Esophagus mucosa (tissue), 1 donor: ENCODE results near the gene USP40. TPM values are rescaled to one million over a fixed set of nuclear protein-coding genes. Genes with fewer than 3 reads are reported as not detected.

Source experiments
- ATAC-seq: fragments of 200-7000 bp; cut with Tn5 transposase; one replicate; pipeline ENCODE4 v1.9.1; 2020
- total RNA-seq: library from RNA; stranded (reverse); gene quantifications from one replicate; pipeline ENCODE4 v1.2.4, GENCODE V29; 2023
- donor health status: DM: yes; HTN: yes; CAD: no.

USP40 gene
- total RNA-seq, 1 donor from 2014 or later, result 28.6 TPM

DNA sequence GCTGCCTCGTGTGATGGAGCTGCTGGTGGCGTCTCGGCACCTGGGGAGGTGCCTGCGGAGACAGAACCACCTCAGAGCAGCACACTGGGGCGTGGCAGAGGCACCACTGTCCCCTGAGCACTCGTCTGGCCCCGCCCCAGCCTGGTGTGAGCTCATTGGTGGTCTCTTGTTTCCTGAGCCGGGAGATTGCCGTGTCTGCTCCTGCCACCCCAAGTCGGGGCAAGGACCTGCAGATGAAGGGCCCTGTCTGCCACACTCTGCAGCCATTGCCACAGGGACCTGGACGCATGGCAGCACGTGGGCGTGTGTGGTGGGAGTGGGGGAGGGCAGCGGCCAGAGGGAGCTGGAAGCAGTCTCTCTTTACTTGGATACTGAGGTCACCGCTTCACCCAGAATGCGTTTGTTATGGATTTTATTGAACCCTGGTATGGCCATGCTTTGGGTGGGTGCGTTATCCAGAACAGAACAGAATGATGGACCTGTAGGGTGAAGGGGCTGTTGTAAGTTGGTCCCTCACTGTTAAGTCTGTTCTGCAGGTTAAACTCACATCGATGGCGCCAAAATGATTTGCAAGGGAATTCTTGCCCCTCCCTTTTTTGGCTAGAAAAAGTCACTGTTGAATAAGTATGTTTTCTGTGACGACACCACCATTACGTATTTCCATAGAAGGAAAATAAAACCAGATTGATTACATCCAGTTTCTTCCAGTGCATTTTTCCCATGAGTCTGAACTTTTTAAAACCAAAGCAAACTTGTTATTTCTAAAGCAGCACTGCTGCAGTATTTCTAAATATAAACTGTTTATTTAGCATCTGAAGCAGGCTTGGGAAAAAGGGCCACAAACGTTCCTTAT, 92.0 kb downstream of the USP40 start:
- ATAC-seq, result no peak

DNA sequence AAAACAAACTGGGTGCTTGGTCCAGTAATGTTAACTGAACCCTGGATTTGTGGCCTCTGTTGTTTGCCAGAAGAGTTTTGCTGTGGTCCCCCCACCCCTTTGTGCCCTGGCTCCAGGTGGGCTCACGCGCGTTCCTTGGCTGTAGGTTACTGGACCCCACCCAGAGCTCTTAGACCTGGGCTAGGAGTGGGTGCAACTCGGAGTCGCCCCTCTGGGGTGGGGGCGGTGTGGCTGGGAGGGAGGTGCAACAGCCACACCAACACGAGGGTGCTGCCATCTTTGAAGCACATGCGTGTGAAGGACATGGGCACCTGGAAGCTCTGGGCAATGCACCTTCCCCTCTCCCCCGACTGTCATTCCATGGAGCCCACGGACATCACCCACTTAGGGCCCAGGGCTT, 92.7 kb downstream of the USP40 start:
- no peak for ATAC-seq

DNA sequence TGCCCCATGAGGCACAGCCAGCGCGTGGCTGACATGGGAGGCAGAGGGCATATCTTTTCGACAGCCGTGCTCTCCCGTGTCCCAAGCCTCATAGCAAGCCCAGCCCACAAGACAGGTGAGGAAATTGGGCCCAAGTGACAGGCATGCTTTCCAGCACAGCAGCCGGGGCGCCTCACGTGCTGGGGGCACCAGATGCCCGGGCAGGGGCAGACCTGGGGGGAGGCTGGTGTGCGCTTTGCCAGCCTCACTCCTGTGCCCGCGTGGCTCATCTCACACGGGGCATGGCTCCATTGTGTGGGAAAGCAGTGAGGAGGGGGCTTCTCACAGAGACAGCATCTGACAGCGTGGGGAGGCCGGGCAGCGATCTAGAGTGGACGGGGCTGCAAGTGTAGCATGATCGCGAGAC, 93.2 kb downstream of the USP40 start:
- no peak for ATAC-seq

GRCh38 chr2:233471291-233472035, 95.1 kb downstream of the USP40 start:
- no peak for ATAC-seq

GRCh38 chr2:233470839-233471238, 95.7 kb downstream of the USP40 start:
- no peak for ATAC-seq

DNA sequence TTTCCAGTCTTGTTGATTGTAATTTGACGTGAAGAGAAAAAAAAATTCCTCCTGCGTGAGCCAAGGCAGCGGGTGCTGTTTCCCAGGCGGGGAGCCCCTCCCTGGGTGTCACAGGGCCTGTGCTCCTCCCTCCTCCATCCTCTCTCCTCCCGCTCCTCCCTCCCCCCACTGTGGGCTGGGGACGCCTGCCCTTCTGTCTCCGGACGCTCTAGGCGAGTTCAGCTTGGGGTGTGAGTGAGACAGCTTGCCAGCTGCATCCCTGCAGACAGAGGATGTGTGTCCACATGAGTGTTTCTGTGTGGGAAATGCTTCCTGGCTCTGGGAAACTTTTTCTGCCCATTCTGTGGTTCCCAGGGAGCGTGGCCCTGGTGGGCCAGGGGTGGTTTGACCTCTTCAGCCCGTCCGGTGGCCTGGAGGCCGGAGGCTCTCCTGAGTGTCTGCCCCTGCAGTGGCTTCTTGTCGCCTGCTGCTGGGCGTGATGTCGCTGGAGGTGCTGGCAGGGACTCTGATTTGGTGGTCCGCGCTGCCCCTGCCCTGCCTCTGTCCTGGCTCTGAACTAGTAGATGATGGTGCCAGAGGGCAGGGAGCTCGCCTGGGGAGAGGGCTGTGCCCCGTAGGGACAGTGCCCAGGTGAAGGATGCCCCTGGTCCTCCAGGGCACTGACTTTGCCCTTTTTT, 96.4 kb downstream of the USP40 start:
- peak; percentile 42 for ATAC-seq

- ATAC-seq, result no peak
Measured at GRCh38 chr2:233469261-233470010, 97.1 kb downstream of the USP40 start.

GRCh38 chr2:233468741-233469110, 97.9 kb downstream of the USP40 start:
- no peak for ATAC-seq

DNA sequence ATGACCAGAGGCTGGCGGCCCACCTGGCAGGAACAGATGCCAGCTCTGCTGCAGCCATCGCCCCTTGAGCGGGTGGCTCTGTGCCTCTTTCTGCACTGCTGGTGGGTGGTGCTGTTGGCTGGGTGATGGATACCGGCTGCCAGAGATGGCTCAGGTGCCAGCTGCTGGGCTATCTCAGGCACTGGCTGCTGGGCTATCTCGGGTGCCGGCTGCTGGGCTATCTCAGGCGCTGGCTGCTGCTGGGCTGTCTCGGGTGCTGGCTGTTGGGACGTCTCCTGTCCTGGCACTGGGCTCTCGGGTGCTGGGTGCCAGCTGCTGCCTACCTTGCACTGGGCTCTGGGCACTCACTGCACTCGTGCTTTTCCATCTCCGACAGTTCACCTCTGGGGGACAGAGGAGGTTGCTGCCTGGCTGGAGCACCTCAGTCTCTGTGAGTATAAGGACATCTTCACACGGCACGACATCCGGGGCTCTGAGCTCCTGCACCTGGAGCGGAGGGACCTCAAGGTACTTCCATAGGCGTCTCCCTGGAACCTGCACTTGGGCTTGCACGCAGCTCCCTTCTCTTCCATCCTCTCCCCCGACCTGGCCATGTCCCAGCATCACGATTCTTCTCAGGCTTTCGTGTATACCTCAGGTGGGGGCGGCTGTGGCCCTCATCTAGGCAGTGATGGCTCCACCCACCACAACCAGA, 98.4 kb downstream of the USP40 start:
- no peak for ATAC-seq

DNA sequence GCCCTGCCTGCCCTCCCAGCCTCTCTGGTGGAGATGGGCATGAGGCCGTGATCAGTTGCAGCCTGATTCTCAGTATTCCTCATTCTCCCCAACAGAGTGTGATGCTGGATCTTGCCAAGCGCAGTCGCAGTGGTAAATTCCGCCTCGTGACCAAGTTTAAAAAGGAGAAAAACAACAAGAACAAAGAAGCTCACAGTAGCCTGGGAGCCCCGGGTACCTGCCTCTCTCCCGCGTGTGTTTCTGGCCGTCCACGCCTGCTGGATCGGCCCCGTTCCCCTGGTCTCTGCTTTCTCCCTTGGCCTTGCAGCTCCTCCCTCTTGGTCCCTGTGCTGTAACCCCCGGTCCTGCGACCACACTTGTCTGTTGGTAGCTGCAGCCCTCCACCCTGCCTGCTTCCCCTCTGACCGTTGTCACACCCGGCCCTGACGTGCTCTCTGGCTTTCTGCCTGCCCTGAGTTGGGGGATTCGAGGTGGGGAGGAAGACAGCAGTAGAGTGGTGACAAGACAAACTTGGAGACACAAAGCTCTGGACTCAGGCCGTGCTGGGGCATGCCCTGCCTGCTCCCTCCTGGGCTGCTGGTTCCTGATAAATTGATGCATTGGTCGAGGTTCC, 99.5 kb downstream of the USP40 start:
- no peak for ATAC-seq

GRCh38 chr2:233464531-233465240, 101.9 kb downstream of the USP40 start:
- peak; percentile 15 for ATAC-seq

- ATAC-seq, result no peak
Measured at GRCh38 chr2:233464056-233464455, 102.5 kb downstream of the USP40 start.

GRCh38 chr2:233463586-233463985, 103.0 kb downstream of the USP40 start:
- ATAC-seq, result no peak

GRCh38 chr2:233462826-233463470, 103.6 kb downstream of the USP40 start:
- no peak for ATAC-seq

GRCh38 chr2:233462202-233462785, 104.3 kb downstream of the USP40 start:
- ATAC-seq, result no peak

DNA sequence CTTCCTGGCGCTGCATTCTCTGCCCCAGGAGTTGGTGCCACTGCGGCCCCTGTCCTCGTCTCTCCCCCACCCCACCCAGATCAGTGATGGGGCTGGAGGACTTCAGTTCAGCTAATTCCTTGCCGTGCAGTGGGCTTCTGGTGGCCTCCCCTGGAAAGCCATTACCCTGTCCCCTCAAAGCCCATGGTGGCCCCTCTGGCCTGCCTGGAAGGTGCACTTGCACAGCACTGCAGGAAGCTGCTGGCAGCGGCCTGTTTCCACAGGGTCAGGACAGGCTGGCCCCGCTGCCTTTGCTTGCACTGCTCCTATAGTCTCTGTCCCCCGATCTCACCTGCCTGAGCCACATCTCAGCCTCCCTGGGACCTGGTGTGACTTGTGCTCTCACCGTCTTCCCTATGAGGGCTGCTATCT, 105.1 kb downstream of the USP40 start:
- ATAC-seq, result no peak

GRCh38 chr2:233460726-233461441, 105.7 kb downstream of the USP40 start:
- no peak for ATAC-seq

DNA sequence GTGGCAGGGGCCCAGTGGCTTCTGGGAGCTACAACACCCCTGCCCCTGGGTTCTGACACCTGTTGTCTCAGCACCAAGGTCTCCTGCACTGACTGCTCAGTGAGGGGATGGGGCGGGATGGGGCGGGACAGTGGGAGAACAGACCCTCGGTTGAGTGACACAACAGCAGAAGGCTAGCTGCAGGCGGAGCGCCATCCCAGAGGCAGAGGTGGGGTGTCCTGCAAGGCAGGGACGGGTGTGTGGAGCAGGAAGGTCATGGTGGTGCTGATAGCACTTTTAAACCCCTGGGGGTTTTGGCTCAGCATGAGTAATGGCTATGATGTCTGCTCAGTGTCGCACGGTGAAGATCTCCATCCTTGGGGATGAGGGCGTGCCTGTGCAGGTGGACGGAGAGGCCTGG, 107.2 kb downstream of the USP40 start:
- ATAC-seq, result no peak

GRCh38 chr2:233458826-233459225, 107.8 kb downstream of the USP40 start:
- ATAC-seq, result no peak
